ENCODE measurements around the gene TFCP2. TPM values are rescaled to one million over a fixed set of nuclear protein-coding genes. Genes with fewer than 3 reads are reported as not detected.

TFCP2 gene
- total RNA-seq, 1 donor from 2014 or later: 40.7 TPM

- DNase-seq (ENCODE audit: extremely low spot score, unreplicated experiment): no peak
- TF ChIP-seq CTCF (conservative IDR thresholded peaks at IDR 0.05): no peak
- Mint-ChIP-seq H3K36me3 (peaks cover 17% of the 10 kb centered on the region), H3K9me3 (no peaks in the 10 kb centered on the region), H3K27ac (no peak overlapping the region), H3K4me1 (ENCODE audit: unreplicated experiment) (peaks cover 17% of the 10 kb centered on the region), H3K4me3 (no peak overlapping the region), H3K27me3 (no peaks in the 10 kb centered on the region)
Observed at GRCh38 chr12:51162217-51162616, 10.7 kb downstream of the TFCP2 start.

- no peak for TF ChIP-seq CTCF (conservative IDR thresholded peaks at IDR 0.05)
- Mint-ChIP-seq H3K4me3 (no peak overlapping the region), H3K9me3 (no peaks in the 10 kb centered on the region), H3K36me3 (peaks cover 11% of the 10 kb centered on the region), H3K27ac (no peak overlapping the region), H3K4me1 (ENCODE audit: unreplicated experiment) (peaks cover 11% of the 10 kb centered on the region), H3K27me3 (no peaks in the 10 kb centered on the region)
- DNase-seq (ENCODE audit: extremely low spot score, unreplicated experiment): no peak
Observed at GRCh38 chr12:51160814-51161459, 12.0 kb downstream of the TFCP2 start.

GRCh38 chr12:51156245-51156765 is 16.6 kb downstream of the TFCP2 start:
- no peaks in the 10 kb centered on the region for H3K36me3 Mint-ChIP-seq
- H3K4me3 Mint-ChIP-seq: no peak overlapping the region
- no peaks in the 10 kb centered on the region for H3K27me3 Mint-ChIP-seq
- TF ChIP-seq CTCF (conservative IDR thresholded peaks at IDR 0.05): no peak
- peaks cover 5% of the 10 kb centered on the region for H3K4me1 Mint-ChIP-seq (ENCODE audit: unreplicated experiment)
- DNase-seq (ENCODE audit: extremely low spot score, unreplicated experiment): no peak
- no peak overlapping the region for H3K27ac Mint-ChIP-seq
- H3K9me3 Mint-ChIP-seq: no peaks in the 10 kb centered on the region

- no peak overlapping the region for H3K4me3 Mint-ChIP-seq
- H3K4me1 Mint-ChIP-seq (ENCODE audit: unreplicated experiment): no peaks in the 10 kb centered on the region
- H3K27ac Mint-ChIP-seq: no peak overlapping the region
- DNase-seq (ENCODE audit: extremely low spot score, unreplicated experiment): no peak
- no peaks in the 10 kb centered on the region for H3K9me3 Mint-ChIP-seq
- TF ChIP-seq CTCF (conservative IDR thresholded peaks at IDR 0.05): no peak
- no peaks in the 10 kb centered on the region for H3K36me3 Mint-ChIP-seq
- no peaks in the 10 kb centered on the region for H3K27me3 Mint-ChIP-seq
Observed at GRCh38 chr12:51152953-51153352, 20.0 kb downstream of the TFCP2 start.

- no peak for DNase-seq (ENCODE audit: extremely low spot score, unreplicated experiment)
- no peaks in the 10 kb centered on the region for H3K9me3 Mint-ChIP-seq
- no peak for TF ChIP-seq CTCF (conservative IDR thresholded peaks at IDR 0.05)
- no peak overlapping the region for H3K27ac Mint-ChIP-seq
- no peaks in the 10 kb centered on the region for H3K4me1 Mint-ChIP-seq (ENCODE audit: unreplicated experiment)
- H3K27me3 Mint-ChIP-seq: no peaks in the 10 kb centered on the region
- H3K4me3 Mint-ChIP-seq: no peak overlapping the region
- peaks cover 4% of the 10 kb centered on the region for H3K36me3 Mint-ChIP-seq
Observed at GRCh38 chr12:51150777-51151176, 22.2 kb downstream of the TFCP2 start.
